MM.1S (cell line): Measurements from ENCODE around the gene SCIN.

Experiments used
- EZH2 ChIP-seq: fragments of 300-600 bp; sonication (generic); optimal IDR thresholded peaks from 2 replicates; pipeline ENCODE3; 2017; ENCODE audit warnings: low read depth, mild to moderate bottlenecking, antibody characterized with exemption, low read length, mixed read lengths
- EZH2phosphoT487 ChIP-seq: fragments of 300-600 bp; sonication (generic); IDR thresholded peaks from 2 replicates; pipeline ENCODE4 v1.6.1; 2018; ENCODE audit warnings: antibody characterized with exemption, low read length
- TF ChIP-seq, protein P1 (sequence below): fragments of 300-600 bp; sonication (generic); IDR thresholded peaks from 2 replicates; pipeline ENCODE4 v1.5.1; 2016; ENCODE audit warnings: antibody characterized with exemption, low read length, mixed read lengths

DNA sequence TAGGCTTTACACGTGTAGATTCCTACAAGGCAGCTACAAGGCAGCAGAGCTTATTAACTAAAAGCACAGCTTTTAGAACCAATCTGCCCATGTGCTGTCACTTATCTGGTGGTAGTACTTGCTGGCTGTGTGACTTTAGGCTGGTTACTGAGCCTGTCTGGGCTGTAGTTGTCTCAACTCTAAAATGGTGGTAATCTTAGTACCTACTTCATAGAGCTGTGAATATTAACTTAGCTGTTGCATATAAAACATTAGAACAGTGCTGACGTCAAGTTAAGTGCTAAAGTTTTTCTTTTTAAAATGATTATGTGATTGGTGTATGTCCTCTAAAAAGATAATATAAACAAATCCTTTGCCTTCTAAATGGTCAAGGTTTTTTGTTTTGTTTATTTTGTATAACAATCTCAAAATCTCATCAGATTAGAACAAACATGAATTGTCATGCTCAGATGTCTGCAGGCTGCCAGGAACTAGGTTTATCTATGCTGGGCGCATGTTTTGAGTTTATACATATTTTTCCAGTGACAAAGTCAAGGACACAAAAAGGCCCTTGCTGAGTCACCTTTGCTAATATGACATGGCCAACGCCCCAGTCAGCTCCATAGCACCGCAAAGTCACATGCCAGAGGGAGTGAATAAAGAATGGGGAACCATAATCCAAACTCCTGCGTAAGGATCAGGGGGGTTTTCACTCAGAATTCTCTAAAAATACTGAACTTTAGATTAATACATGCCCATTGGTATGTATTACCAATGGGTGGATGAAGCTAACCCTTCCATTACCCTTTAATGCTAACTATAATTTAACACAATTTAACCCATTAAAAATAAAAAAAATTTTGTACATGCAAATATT is 77.1 kb downstream of the SCIN start:
- TF ChIP-seq, protein P1, sequence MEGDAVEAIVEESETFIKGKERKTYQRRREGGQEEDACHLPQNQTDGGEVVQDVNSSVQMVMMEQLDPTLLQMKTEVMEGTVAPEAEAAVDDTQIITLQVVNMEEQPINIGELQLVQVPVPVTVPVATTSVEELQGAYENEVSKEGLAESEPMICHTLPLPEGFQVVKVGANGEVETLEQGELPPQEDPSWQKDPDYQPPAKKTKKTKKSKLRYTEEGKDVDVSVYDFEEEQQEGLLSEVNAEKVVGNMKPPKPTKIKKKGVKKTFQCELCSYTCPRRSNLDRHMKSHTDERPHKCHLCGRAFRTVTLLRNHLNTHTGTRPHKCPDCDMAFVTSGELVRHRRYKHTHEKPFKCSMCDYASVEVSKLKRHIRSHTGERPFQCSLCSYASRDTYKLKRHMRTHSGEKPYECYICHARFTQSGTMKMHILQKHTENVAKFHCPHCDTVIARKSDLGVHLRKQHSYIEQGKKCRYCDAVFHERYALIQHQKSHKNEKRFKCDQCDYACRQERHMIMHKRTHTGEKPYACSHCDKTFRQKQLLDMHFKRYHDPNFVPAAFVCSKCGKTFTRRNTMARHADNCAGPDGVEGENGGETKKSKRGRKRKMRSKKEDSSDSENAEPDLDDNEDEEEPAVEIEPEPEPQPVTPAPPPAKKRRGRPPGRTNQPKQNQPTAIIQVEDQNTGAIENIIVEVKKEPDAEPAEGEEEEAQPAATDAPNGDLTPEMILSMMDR: no peak
- TF ChIP-seq EZH2 (no peak), EZH2phosphoT487 (no peak)
